ENCODE measurements around the gene TTBK2. TPM values are rescaled to one million over a fixed set of nuclear protein-coding genes. Genes with fewer than 3 reads are reported as not detected.
A peak's percentile ranks its signal among the peaks of the same experiment; 100 is the strongest.

Gene TTBK2
- total and polyA plus RNA-seq, 4 experiments from 2014 or later: 9.1 to 28.2 (median 18.5) TPM

- H3K36me3 Mint-ChIP-seq: peaks cover 6 to 13% of the 10 kb centered on the region in 2 donors
- H3K27ac Mint-ChIP-seq: no peak overlapping the region
- H3K27me3 Mint-ChIP-seq: no peaks in the 10 kb centered on the region
- intact Hi-C loops (cut with micrococcal nuclease): no loop called here
- no peak overlapping the region for H3K27ac ChIP-seq (ENCODE audit: low read depth, low read length)
- no peak overlapping the region for H3K4me3 ChIP-seq (ENCODE audit: low read length in 2 of 2)
- peaks cover 0 to 2% (median 0%) of the 10 kb centered on the region in 8 donors for H3K9me3 Mint-ChIP-seq
- no peaks in the 10 kb centered on the region for H3K36me3 ChIP-seq (ENCODE audit: insufficient read depth, low read length)
- no peaks in the 10 kb centered on the region for H3K9me3 ChIP-seq (ENCODE audit: control insufficient read depth in 1 of 2, low read length in 2 of 2)
- H3K27me3 ChIP-seq (ENCODE audit: insufficient read depth, low read length): no peaks in the 10 kb centered on the region
- no peaks in the 10 kb centered on the region for H3K4me1 ChIP-seq (ENCODE audit: insufficient read depth, low read length)
- no peak for DNase-seq
- H3K4me3 Mint-ChIP-seq: no peak overlapping the region
- H3K4me1 Mint-ChIP-seq: no peaks in the 10 kb centered on the region
- ChIA-PET CTCF (ENCODE audit: partially characterized antibody) (no interaction called here), POLR2A (ENCODE audit: partially characterized antibody) (no interaction called here)
Observed at GRCh38 chr15:42849836-42850235, 70.7 kb downstream of the TTBK2 start.

GRCh38 chr15:42848846-42849245 is 71.7 kb downstream of the TTBK2 start:
- H3K4me3 ChIP-seq (ENCODE audit: low read length in 2 of 2): no peak overlapping the region
- H3K27ac ChIP-seq (ENCODE audit: low read depth, low read length): no peak overlapping the region
- intact Hi-C loops (cut with micrococcal nuclease): no loop called here
- ChIA-PET CTCF (ENCODE audit: partially characterized antibody) (no interaction called here), POLR2A (ENCODE audit: partially characterized antibody) (no interaction called here)
- H3K27me3 ChIP-seq (ENCODE audit: insufficient read depth, low read length): no peaks in the 10 kb centered on the region
- Mint-ChIP-seq H3K9me3 (peaks cover 0 to 4% (median 0%) of the 10 kb centered on the region in 8 donors), H3K36me3 (peaks cover 9 to 15% of the 10 kb centered on the region in 2 donors), H3K4me3 (no peak overlapping the region), H3K4me1 (no peaks in the 10 kb centered on the region), H3K27ac (no peak overlapping the region), H3K27me3 (no peaks in the 10 kb centered on the region)
- H3K4me1 ChIP-seq (ENCODE audit: insufficient read depth, low read length): no peaks in the 10 kb centered on the region
- DNase-seq: no peak
- H3K36me3 ChIP-seq (ENCODE audit: insufficient read depth, low read length): no peaks in the 10 kb centered on the region
- no peaks in the 10 kb centered on the region for H3K9me3 ChIP-seq (ENCODE audit: control insufficient read depth in 1 of 2, low read length in 2 of 2)

- H3K4me1 ChIP-seq (ENCODE audit: insufficient read depth, low read length): no peaks in the 10 kb centered on the region
- no peaks in the 10 kb centered on the region for H3K9me3 ChIP-seq (ENCODE audit: control insufficient read depth in 1 of 2, low read length in 2 of 2)
- H3K27me3 Mint-ChIP-seq: no peaks in the 10 kb centered on the region
- H3K27ac Mint-ChIP-seq: no peak overlapping the region
- H3K36me3 ChIP-seq (ENCODE audit: insufficient read depth, low read length): no peaks in the 10 kb centered on the region
- H3K36me3 Mint-ChIP-seq: peaks cover 13 to 19% of the 10 kb centered on the region in 2 donors
- H3K9me3 Mint-ChIP-seq: peaks cover 0 to 4% (median 0%) of the 10 kb centered on the region in 8 donors
- H3K4me1 Mint-ChIP-seq: no peaks in the 10 kb centered on the region
- POLR2A ChIA-PET (ENCODE audit: partially characterized antibody): no interaction called here
- no peak for DNase-seq
- no peaks in the 10 kb centered on the region for H3K27me3 ChIP-seq (ENCODE audit: insufficient read depth, low read length)
- no peak overlapping the region for H3K4me3 ChIP-seq (ENCODE audit: low read length in 2 of 2)
- intact Hi-C loops (cut with micrococcal nuclease): no loop called here
- CTCF ChIA-PET (ENCODE audit: partially characterized antibody): no interaction called here
- H3K4me3 Mint-ChIP-seq: no peak overlapping the region
- no peak overlapping the region for H3K27ac ChIP-seq (ENCODE audit: low read depth, low read length)
Observed at GRCh38 chr15:42846647-42847046, 73.9 kb downstream of the TTBK2 start.

- H3K4me1 ChIP-seq (ENCODE audit: insufficient read depth, low read length): no peaks in the 10 kb centered on the region
- H3K36me3 Mint-ChIP-seq: peaks cover 16 to 21% of the 10 kb centered on the region in 2 donors
- intact Hi-C loops (cut with micrococcal nuclease): no loop called here
- no peaks in the 10 kb centered on the region for H3K36me3 ChIP-seq (ENCODE audit: insufficient read depth, low read length)
- H3K4me1 Mint-ChIP-seq: no peaks in the 10 kb centered on the region
- no peak overlapping the region for H3K27ac Mint-ChIP-seq
- no peak overlapping the region for H3K4me3 ChIP-seq (ENCODE audit: low read length in 2 of 2)
- H3K4me3 Mint-ChIP-seq: no peak overlapping the region
- CTCF ChIA-PET (ENCODE audit: partially characterized antibody): no interaction called here
- H3K27me3 ChIP-seq (ENCODE audit: insufficient read depth, low read length): no peaks in the 10 kb centered on the region
- H3K9me3 ChIP-seq (ENCODE audit: control insufficient read depth in 1 of 2, low read length in 2 of 2): no peaks in the 10 kb centered on the region
- POLR2A ChIA-PET (ENCODE audit: partially characterized antibody): no interaction called here
- DNase-seq: no peak
- H3K27me3 Mint-ChIP-seq: no peaks in the 10 kb centered on the region
- H3K9me3 Mint-ChIP-seq: peaks cover 0 to 4% (median 0%) of the 10 kb centered on the region in 8 donors
- H3K27ac ChIP-seq (ENCODE audit: low read depth, low read length): no peak overlapping the region
Observed at GRCh38 chr15:42845581-42845980, 75.0 kb downstream of the TTBK2 start.

GRCh38 chr15:42843699-42844098 is 76.9 kb downstream of the TTBK2 start:
- no peak overlapping the region for H3K27ac Mint-ChIP-seq
- peaks cover 26 to 29% of the 10 kb centered on the region in 2 donors for H3K36me3 Mint-ChIP-seq
- Histone ChIP-seq H3K4me3 (ENCODE audit: low read length in 2 of 2) (no peak overlapping the region), H3K27me3 (ENCODE audit: insufficient read depth, low read length) (no peaks in the 10 kb centered on the region), H3K36me3 (ENCODE audit: insufficient read depth, low read length) (no peaks in the 10 kb centered on the region), H3K27ac (ENCODE audit: low read depth, low read length) (no peak overlapping the region), H3K4me1 (ENCODE audit: insufficient read depth, low read length) (no peaks in the 10 kb centered on the region), H3K9me3 (ENCODE audit: control insufficient read depth in 1 of 2, low read length in 2 of 2) (no peaks in the 10 kb centered on the region)
- H3K4me3 Mint-ChIP-seq: no peak overlapping the region
- H3K27me3 Mint-ChIP-seq: no peaks in the 10 kb centered on the region
- intact Hi-C loops (cut with micrococcal nuclease): no loop called here
- ChIA-PET POLR2A (ENCODE audit: partially characterized antibody) (no interaction called here), CTCF (ENCODE audit: partially characterized antibody) (no interaction called here)
- DNase-seq: no peak
- H3K4me1 Mint-ChIP-seq: no peaks in the 10 kb centered on the region
- peaks cover 0 to 4% (median 0%) of the 10 kb centered on the region in 8 donors for H3K9me3 Mint-ChIP-seq

- no peak overlapping the region for H3K4me3 Mint-ChIP-seq
- peaks cover 20 to 21% of the 10 kb centered on the region in 2 donors for H3K36me3 Mint-ChIP-seq
- no peak overlapping the region for H3K27ac ChIP-seq (ENCODE audit: low read depth, low read length)
- no peaks in the 10 kb centered on the region for H3K9me3 Mint-ChIP-seq
- no peaks in the 10 kb centered on the region for H3K27me3 ChIP-seq (ENCODE audit: insufficient read depth, low read length)
- H3K36me3 ChIP-seq (ENCODE audit: insufficient read depth, low read length): no peaks in the 10 kb centered on the region
- H3K27ac Mint-ChIP-seq: no peak overlapping the region
- no peaks in the 10 kb centered on the region for H3K9me3 ChIP-seq (ENCODE audit: control insufficient read depth in 1 of 2, low read length in 2 of 2)
- ChIA-PET POLR2A (ENCODE audit: partially characterized antibody) (no interaction called here), CTCF (ENCODE audit: partially characterized antibody) (no interaction called here)
- H3K27me3 Mint-ChIP-seq: no peaks in the 10 kb centered on the region
- H3K4me1 Mint-ChIP-seq: no peaks in the 10 kb centered on the region
- intact Hi-C loops (cut with micrococcal nuclease): no loop called here
- no peak for DNase-seq
- no peak overlapping the region for H3K4me3 ChIP-seq (ENCODE audit: low read length in 2 of 2)
- H3K4me1 ChIP-seq (ENCODE audit: insufficient read depth, low read length): no peaks in the 10 kb centered on the region
Observed at GRCh38 chr15:42836251-42836650, 84.3 kb downstream of the TTBK2 start.

- no peaks in the 10 kb centered on the region for H3K9me3 Mint-ChIP-seq
- ChIA-PET POLR2A (ENCODE audit: partially characterized antibody) (no interaction called here), CTCF (ENCODE audit: partially characterized antibody) (no interaction called here)
- no peak overlapping the region for H3K4me3 Mint-ChIP-seq
- Histone ChIP-seq H3K9me3 (ENCODE audit: control insufficient read depth in 1 of 2, low read length in 2 of 2) (no peaks in the 10 kb centered on the region), H3K27me3 (ENCODE audit: insufficient read depth, low read length) (no peaks in the 10 kb centered on the region), H3K4me3 (ENCODE audit: low read length in 2 of 2) (no peak overlapping the region), H3K27ac (ENCODE audit: low read depth, low read length) (no peak overlapping the region), H3K36me3 (ENCODE audit: insufficient read depth, low read length) (no peaks in the 10 kb centered on the region), H3K4me1 (ENCODE audit: insufficient read depth, low read length) (no peaks in the 10 kb centered on the region)
- peaks cover 5 to 20% of the 10 kb centered on the region in 2 donors for H3K36me3 Mint-ChIP-seq
- H3K4me1 Mint-ChIP-seq: no peaks in the 10 kb centered on the region
- no peaks in the 10 kb centered on the region for H3K27me3 Mint-ChIP-seq
- peak overlapping the region in 2 of 7 donors; percentile 7 to 53 for H3K27ac Mint-ChIP-seq
- DNase-seq: no peak
- intact Hi-C loops (cut with micrococcal nuclease): no loop called here
Observed at GRCh38 chr15:42832576-42832975, 88.0 kb downstream of the TTBK2 start.
